HG03066 (cell line): ENCODE results near the gene CARD11.
A peak's percentile ranks its signal among the peaks of the same experiment; 100 is the strongest.

ENCODE experiments used
- ATAC-seq: cut with Tn5 transposase; IDR thresholded peaks from one replicate; pipeline ENCODE4 v1.9.1; 2021; ENCODE audit warnings: low read depth; ENCODE audit not compliant: unreplicated experiment

Gene CARD11

GRCh38 chr7:2913760-2914387 lies 129.8 kb downstream of the CARD11 start:
- no peak for ATAC-seq

GRCh38 chr7:2912684-2913439 lies 130.8 kb downstream of the CARD11 start:
- no peak for ATAC-seq

- ATAC-seq = no peak
Measured at GRCh38 chr7:2911466-2911865, 132.2 kb downstream of the CARD11 start.

GRCh38 chr7:2909471-2910039 lies 134.1 kb downstream of the CARD11 start:
- no peak for ATAC-seq

GRCh38 chr7:2909043-2909442 lies 134.6 kb downstream of the CARD11 start:
- no peak for ATAC-seq

- ATAC-seq = no peak
Measured at GRCh38 chr7:2908103-2908683, 135.5 kb downstream of the CARD11 start.

- no peak for ATAC-seq
Measured at GRCh38 chr7:2906197-2906931, 137.3 kb downstream of the CARD11 start.

GRCh38 chr7:2905500-2905899 lies 138.2 kb downstream of the CARD11 start:
- ATAC-seq = no peak

GRCh38 chr7:2905027-2905426 lies 138.6 kb downstream of the CARD11 start:
- ATAC-seq = no peak

- ATAC-seq = no peak
Measured at GRCh38 chr7:2904202-2904601, 139.5 kb downstream of the CARD11 start.

GRCh38 chr7:2903682-2904162 lies 139.9 kb downstream of the CARD11 start:
- ATAC-seq = no peak

- ATAC-seq = no peak
Measured at GRCh38 chr7:2897023-2897422, 146.6 kb downstream of the CARD11 start.

- no peak for ATAC-seq
Measured at GRCh38 chr7:2896131-2896530, 147.5 kb downstream of the CARD11 start.

- peak; percentile 79 for ATAC-seq
Measured at GRCh38 chr7:2894118-2894940, 149.3 kb downstream of the CARD11 start.

GRCh38 chr7:2893411-2893861 lies 150.2 kb downstream of the CARD11 start:
- ATAC-seq = no peak

GRCh38 chr7:2892549-2892948 lies 151.1 kb downstream of the CARD11 start:
- no peak for ATAC-seq

- ATAC-seq = no peak
Measured at GRCh38 chr7:2887816-2888215, 155.9 kb downstream of the CARD11 start.

- ATAC-seq = no peak
Measured at GRCh38 chr7:2886900-2887299, 156.8 kb downstream of the CARD11 start.

GRCh38 chr7:2886391-2886790 lies 157.3 kb downstream of the CARD11 start:
- ATAC-seq = no peak

- no peak for ATAC-seq
Measured at GRCh38 chr7:2884161-2884560, 159.5 kb downstream of the CARD11 start.
